AG04449 (cell line): ENCODE results near the gene ARHGAP30.

ENCODE experiments used
- CTCF ChIA-PET: fragments of 350-600 bp; formaldehyde crosslinking; extraction: SDS; loops from one replicate; lab custom pipeline; 2021; ENCODE audit warnings: antibody characterized with exemption; lab: Yijun Ruan, JAX
- POLR2A ChIA-PET: fragments of 400-600, 350-600 bp; formaldehyde crosslinking; extraction: SDS; loops from one replicate; lab custom pipeline; 2020; ENCODE audit warnings: antibody characterized with exemption, inconsistent platforms; lab: Yijun Ruan, JAX
- DNase-seq: peaks from one replicate; pipeline ENCODE4 v3.0.0-alpha.2; 2010; ENCODE audit warnings: low read depth, low spot score
- H3K4me3 ChIP-seq: 2 replicates; pipeline ENCODE4 v1.5.1; 2011; ENCODE audit warnings: low read depth, mild to moderate bottlenecking, control low read depth, low read length
- TF ChIP-seq, protein P1 (sequence below): IDR thresholded peaks from one replicate; pipeline ENCODE4 v1.5.1; 2011; ENCODE audit warnings: mild to moderate bottlenecking, moderate library complexity, low read length, control low read depth, inconsistent platforms; ENCODE audit not compliant: insufficient read depth; ENCODE audit errors: missing control alignments

ARHGAP30 gene

DNA sequence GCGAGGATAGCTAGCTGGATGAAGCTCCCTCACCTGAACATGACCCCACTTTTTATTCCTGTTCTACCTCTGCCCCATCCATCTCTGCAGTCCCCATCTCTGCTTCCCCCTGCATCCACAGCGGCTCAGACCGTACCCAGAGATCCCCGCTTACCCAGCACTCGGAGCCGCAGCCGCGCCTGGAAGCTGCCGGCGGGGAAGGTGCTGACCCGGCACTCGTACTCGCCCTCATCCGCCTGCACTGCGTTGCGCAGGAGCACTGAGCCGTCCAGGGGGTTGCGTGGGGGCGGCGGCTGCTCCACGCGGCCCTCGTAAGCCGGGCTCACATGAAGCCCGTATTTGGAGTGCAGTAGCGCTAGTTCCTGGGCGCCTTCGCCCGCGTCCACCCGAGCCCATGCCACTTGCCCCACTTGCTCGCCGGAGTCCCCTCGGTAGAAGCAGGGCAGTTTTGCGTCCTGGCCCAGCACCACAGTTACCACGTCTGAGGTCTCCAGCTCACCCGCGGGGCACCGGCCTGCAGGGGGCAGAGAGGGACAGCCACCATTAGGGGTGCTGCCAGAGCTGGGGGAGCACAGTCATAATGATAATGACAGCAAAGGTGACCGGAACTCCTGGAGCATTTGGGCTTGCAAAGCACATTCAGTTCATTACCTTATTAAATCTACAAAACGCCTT lies 9.9 kb upstream of the ARHGAP30 start:
- TF ChIP-seq, protein P1, sequence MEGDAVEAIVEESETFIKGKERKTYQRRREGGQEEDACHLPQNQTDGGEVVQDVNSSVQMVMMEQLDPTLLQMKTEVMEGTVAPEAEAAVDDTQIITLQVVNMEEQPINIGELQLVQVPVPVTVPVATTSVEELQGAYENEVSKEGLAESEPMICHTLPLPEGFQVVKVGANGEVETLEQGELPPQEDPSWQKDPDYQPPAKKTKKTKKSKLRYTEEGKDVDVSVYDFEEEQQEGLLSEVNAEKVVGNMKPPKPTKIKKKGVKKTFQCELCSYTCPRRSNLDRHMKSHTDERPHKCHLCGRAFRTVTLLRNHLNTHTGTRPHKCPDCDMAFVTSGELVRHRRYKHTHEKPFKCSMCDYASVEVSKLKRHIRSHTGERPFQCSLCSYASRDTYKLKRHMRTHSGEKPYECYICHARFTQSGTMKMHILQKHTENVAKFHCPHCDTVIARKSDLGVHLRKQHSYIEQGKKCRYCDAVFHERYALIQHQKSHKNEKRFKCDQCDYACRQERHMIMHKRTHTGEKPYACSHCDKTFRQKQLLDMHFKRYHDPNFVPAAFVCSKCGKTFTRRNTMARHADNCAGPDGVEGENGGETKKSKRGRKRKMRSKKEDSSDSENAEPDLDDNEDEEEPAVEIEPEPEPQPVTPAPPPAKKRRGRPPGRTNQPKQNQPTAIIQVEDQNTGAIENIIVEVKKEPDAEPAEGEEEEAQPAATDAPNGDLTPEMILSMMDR = no peak
- no peak for DNase-seq
- ChIA-PET POLR2A (no interaction called here), CTCF (interaction anchor here (0.6 to 5.4 kb wide), 10 partner anchors 8 to 88 kb away, joined by 3 to 19 read pairs (median 4); partner anchors contain the start of genes PPOX and USF1)
- no peak overlapping the region for H3K4me3 ChIP-seq

DNA sequence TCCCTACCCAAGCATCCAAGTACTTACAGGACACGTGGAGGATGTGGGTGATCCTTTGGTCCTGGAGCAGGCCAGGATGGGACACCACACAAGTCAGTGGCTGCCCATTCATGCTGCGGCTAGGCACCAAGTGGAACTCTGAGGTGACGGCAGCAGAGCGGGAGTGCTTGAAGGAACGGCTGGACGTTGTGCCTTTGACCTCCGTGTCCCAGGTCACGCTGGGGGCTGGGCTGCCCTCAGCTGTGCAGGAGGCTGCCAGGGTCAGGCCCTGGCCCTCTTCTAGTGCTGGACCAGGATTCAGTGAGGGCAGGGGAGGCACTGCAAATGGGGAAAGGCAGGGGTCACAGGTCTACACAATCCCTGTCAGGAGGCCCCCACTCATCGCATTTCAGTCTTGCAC lies 7.7 kb upstream of the ARHGAP30 start:
- TF ChIP-seq, protein P1 = no peak
- no peak overlapping the region for H3K4me3 ChIP-seq
- ChIA-PET CTCF (interaction anchor here (1.9 kb wide), 2 partner anchors 9 to 19 kb away, joined by 5 to 6 read pairs; no protein-coding TSS in a partner anchor), POLR2A (no interaction called here)
- no peak for DNase-seq

DNA sequence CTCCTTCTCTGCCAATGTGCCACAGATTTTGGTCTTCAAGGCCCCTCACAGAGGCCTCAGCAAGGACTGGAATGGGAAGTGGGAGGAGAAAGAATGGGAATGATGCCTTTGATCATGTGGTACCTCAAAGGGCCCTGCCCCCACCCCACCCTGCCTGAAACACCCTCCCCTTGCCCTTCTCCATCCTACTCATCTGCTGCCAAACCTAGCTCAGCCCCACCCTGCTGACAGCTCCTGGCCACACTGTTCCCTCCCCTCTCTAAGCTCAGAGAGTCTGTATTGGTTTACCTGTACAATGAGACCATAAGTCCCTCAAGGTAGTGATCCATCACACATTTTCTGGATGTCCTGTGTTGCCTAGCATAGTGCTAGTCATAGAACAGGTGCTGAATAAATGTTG lies 6.7 kb upstream of the ARHGAP30 start:
- DNase-seq = no peak
- TF ChIP-seq, protein P1 = no peak
- POLR2A ChIA-PET = no interaction called here
- CTCF ChIA-PET = interaction anchor here (1.9 kb wide), 2 partner anchors 8 to 20 kb away, joined by 5 to 6 read pairs; no protein-coding TSS in a partner anchor
- H3K4me3 ChIP-seq = no peak overlapping the region

DNA sequence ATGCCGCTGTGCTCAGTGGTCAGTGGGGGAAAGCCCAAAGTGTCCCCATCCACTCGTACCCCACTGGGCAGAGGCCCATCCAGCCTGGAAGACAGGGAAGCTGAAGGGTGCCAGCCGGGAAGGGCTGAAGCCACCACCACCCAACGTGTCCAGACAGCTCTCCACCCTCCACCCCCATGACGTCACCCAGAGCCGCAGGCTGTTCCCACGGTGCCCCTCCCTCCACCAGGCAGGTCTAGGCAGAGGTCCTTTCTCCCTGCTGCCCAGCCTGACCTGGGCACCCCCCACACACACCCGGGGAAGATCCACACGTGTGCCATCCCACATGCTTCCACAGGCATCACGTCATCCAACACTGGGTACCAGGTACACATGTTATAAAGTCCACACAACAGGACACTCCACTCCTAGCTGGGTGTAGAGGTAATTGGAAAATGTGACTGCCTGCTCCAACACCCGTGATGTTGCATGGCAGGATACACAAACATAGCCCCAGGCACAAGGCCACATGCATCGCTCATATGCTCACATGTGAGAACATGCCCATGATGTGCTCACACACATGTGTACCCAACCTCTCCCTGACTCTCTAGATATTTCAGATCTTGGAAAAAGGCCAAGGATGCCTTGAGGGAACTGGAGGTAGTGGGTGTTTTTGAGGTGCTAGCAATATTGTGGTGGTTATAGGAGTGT lies 5.1 kb upstream of the ARHGAP30 start:
- no peak for DNase-seq
- ChIA-PET CTCF (interaction anchor here (1.2 to 8.9 kb wide), 2 partner anchors 23 to 28 kb away, joined by 4 to 100 read pairs; partner anchors contain the start of gene KLHDC9), POLR2A (no interaction called here)
- H3K4me3 ChIP-seq = no peak overlapping the region
- TF ChIP-seq, protein P1 = no peak

DNA sequence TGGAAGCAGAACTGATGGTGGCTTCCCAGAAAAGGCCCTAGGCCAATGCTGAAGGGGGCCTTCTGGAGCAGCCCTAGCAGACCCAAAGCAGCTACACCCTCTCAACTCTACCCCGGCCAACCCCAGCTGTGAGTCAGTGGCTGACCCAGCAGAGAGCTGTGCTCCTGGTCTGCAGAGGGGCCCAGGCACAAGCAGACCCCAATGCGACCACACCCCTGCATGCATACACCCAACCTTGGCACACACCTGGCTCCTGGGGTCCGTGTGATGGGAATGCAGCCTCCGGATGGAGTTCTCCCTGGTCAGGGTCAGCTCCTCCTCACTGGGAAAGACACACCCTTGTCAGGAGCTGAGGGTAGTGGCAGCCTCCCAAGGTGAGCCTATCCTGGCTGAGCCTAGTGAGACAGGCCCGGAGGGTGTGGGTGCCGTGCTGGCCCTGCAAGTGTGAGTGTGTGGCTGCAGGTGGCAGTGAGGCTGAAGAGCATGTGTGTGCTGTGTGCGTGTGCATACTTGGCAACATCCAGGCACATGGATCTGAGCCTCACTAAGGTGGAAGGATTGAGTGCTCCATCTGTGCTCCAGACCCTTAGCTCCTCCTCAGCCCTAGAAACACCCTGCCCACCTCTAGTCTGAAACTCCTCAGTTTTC lies 3.9 kb upstream of the ARHGAP30 start:
- ChIA-PET POLR2A (no interaction called here), CTCF (interaction anchor here (1.1 to 8.9 kb wide), 4 partner anchors 8 to 27 kb away, joined by 4 to 100 read pairs (median 11); partner anchors contain the start of genes KLHDC9 and USF1)
- TF ChIP-seq, protein P1 = no peak
- H3K4me3 ChIP-seq = no peak overlapping the region
- no peak for DNase-seq
